ENCODE data around the gene MTF1. TPM values are rescaled to one million over a fixed set of nuclear protein-coding genes. Genes with fewer than 3 reads are reported as not detected.

MTF1 gene
- total RNA-seq, 1 experiment from 2014 or later = 22.1 TPM

DNA sequence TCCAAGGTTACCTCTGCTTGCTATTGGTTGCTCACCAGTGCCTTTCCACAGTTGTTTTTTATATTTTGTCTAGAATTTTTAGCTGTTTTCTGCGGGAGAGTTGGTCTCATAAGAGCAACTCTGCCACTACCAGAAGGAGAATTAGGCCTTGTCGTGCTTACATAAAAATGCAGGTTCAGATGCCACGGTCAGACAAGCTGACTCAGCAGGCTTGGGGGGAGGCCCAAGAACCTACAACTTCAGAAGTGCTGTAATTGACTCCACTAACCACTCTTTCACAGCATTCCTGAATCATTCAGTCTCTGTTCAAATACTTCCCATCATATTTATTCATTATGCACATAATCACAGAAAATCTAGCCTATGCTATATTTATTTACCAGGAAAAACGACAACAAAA, 28.3 kb downstream of the MTF1 start:
- H3F3A ChIP-seq (ENCODE audit: insufficient read depth, low read depth) = peaks cover 4% of the 10 kb centered on the region; the same call in 1 of the 2 replicates
- DNase-seq = no peak
- H3K9me2 ChIP-seq (ENCODE audit: insufficient read depth) = no peaks in the 10 kb centered on the region
- H4K20me1 ChIP-seq (ENCODE audit: insufficient read depth) = no peaks in the 10 kb centered on the region
- intact Hi-C loops (cut with micrococcal nuclease; ENCODE audit: unreplicated experiment) = no loop called here
- H3K36me3 ChIP-seq (ENCODE audit: low read depth) = peaks cover 26% of the 10 kb centered on the region; the same call in 1 of the 2 replicates
- no peaks in the 10 kb centered on the region for H3K79me2 ChIP-seq (ENCODE audit: low read depth)
- POLR2A ChIA-PET (ENCODE audit: unreplicated experiment) = no interaction called here
- CTCF ChIA-PET = no interaction called here
- no TSS peak for BruUV-seq (replicated peaks)
- no peaks in the 10 kb centered on the region for H3K4me1 ChIP-seq (replicated peaks; ENCODE audit: insufficient read depth)
- H2AFZ ChIP-seq = no peak overlapping the region
- TF ChIP-seq EZH2 (IDR thresholded peaks at IDR 0.05; ENCODE audit: low read depth) = no peak
- no peak for TF ChIP-seq CTCF (conservative IDR thresholded peaks at IDR 0.05)
- no peak overlapping the region for H3K4me2 ChIP-seq
- no peaks in the 10 kb centered on the region for H3K9me3 ChIP-seq (ENCODE audit: insufficient read depth, low read depth)
- H3K27ac ChIP-seq = no peak overlapping the region
- no peaks in the 10 kb centered on the region for H3K27me3 ChIP-seq (ENCODE audit: insufficient read depth, low read depth)
- no peak overlapping the region for H3K4me3 ChIP-seq

- Histone ChIP-seq H4K20me1 (ENCODE audit: insufficient read depth) (no peaks in the 10 kb centered on the region), H2AFZ (no peak overlapping the region), H3F3A (ENCODE audit: insufficient read depth, low read depth) (peaks cover 4% of the 10 kb centered on the region; the same call in 1 of the 2 replicates), H3K9me3 (ENCODE audit: insufficient read depth, low read depth) (no peaks in the 10 kb centered on the region), H3K79me2 (ENCODE audit: low read depth) (no peaks in the 10 kb centered on the region), H3K4me3 (no peak overlapping the region), H3K27me3 (ENCODE audit: insufficient read depth, low read depth) (no peaks in the 10 kb centered on the region), H3K36me3 (ENCODE audit: low read depth) (peaks cover 22% of the 10 kb centered on the region), H3K9me2 (ENCODE audit: insufficient read depth) (no peaks in the 10 kb centered on the region), H3K4me1 (replicated peaks; ENCODE audit: insufficient read depth) (no peaks in the 10 kb centered on the region), H3K27ac (no peak overlapping the region), H3K4me2 (no peak overlapping the region)
- DNase-seq = no peak
- CTCF ChIA-PET = no interaction called here
- POLR2A ChIA-PET (ENCODE audit: unreplicated experiment) = no interaction called here
- TF ChIP-seq EZH2 (IDR thresholded peaks at IDR 0.05; ENCODE audit: low read depth) (no peak), CTCF (conservative IDR thresholded peaks at IDR 0.05) (no peak)
- no TSS peak for BruUV-seq (replicated peaks)
- intact Hi-C loops (cut with micrococcal nuclease; ENCODE audit: unreplicated experiment) = no loop called here
Measured at GRCh38 chr1:37828410-37829074, 30.9 kb downstream of the MTF1 start.

DNA sequence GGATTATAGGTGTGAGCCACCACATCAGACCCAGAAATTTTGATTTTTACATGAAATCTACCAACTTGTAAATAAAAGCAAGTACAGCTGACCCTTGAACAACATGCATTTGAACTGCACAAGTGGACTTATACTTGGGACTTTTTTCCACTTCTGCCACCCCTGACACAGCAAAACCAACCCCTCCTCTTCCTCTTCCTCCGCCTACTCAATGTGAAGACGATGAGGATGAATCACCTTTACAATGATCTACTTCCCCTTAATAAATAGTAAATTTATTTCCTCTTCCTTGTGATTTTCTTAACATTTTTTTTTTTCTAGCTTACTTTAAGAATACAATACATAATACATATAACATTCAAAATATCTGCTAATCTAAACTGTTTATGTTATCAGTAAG, 33.9 kb downstream of the MTF1 start:
- H3K9me2 ChIP-seq (ENCODE audit: insufficient read depth) = no peaks in the 10 kb centered on the region
- BruUV-seq (replicated peaks) = no TSS peak
- H3K4me3 ChIP-seq = no peak overlapping the region
- H3K9me3 ChIP-seq (ENCODE audit: insufficient read depth, low read depth) = no peaks in the 10 kb centered on the region
- H4K20me1 ChIP-seq (ENCODE audit: insufficient read depth) = no peaks in the 10 kb centered on the region
- ChIA-PET CTCF (interaction anchor here (0.6 kb wide), 1 partner anchor 25 kb away, joined by 4 read pairs; no protein-coding TSS in a partner anchor), POLR2A (ENCODE audit: unreplicated experiment) (no interaction called here)
- H3K4me2 ChIP-seq = no peak overlapping the region
- H3K36me3 ChIP-seq (ENCODE audit: low read depth) = peaks cover 31% of the 10 kb centered on the region
- TF ChIP-seq CTCF (conservative IDR thresholded peaks at IDR 0.05) = no peak
- no peak overlapping the region for H3K27ac ChIP-seq
- peaks cover 4% of the 10 kb centered on the region; the same call in 1 of the 2 replicates for H3F3A ChIP-seq (ENCODE audit: insufficient read depth, low read depth)
- no peak overlapping the region for H2AFZ ChIP-seq
- no peaks in the 10 kb centered on the region for H3K27me3 ChIP-seq (ENCODE audit: insufficient read depth, low read depth)
- no peak for DNase-seq
- H3K4me1 ChIP-seq (replicated peaks; ENCODE audit: insufficient read depth) = no peaks in the 10 kb centered on the region
- intact Hi-C loops (cut with micrococcal nuclease; ENCODE audit: unreplicated experiment) = no loop called here
- H3K79me2 ChIP-seq (ENCODE audit: low read depth) = no peaks in the 10 kb centered on the region

All from PC-9 (cell line).